GM21381 (cell line): ENCODE data around the gene SLC6A20.

ENCODE experiments used
- ATAC-seq: cut with Tn5 transposase; IDR thresholded peaks from one replicate; pipeline ENCODE4 v1.9.1; 2021; ENCODE audit warnings: mild to moderate bottlenecking, moderate library complexity; ENCODE audit not compliant: unreplicated experiment

SLC6A20 gene

DNA sequence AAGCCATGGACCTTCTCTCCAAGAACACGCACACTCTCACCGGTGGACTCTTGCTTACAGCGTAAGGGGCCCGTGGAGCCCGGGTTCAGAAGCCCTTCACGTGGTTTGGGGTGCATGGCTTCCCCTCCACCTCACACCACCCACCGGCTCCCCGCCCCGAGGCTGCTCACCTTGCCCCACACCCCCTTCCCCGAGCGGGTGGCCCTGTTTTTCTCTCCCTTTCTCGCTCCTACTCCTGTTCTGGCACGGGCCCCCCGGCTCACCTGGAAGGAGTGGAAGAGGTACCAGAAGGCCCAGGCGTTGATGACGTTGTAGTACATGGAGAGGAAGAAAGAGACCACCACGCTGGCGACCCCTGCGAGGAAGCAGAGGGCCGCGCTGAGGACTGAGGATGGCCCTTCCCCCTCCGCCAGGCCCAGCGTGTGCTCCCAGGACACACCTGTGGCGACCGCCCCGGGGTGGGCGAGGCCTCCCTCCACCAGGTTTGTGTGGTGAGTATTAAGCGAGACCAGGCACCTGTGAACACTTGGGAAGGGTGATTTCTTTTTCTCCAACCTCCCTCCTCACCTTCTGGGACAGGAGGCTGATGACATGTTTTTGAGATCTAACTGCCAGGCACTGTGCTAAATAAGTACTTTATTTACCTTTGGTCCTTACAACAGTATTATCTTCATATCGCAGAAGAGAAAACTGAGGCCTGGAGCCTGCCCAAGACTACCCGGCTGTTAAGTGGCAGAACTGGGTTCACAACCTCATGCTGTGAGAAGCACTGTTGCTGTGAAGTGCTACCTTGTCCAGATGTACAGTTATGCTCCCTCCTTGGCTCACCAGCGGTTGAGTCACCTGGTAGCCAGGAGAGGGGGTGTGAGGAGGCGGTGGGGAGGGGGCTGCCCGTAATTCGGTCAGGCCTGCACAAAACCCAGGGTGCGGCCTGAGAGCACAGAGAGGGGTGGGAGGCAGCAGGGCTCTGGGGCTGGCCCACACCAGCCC lies 16.3 kb downstream of the SLC6A20 start:
- no peak for ATAC-seq

DNA sequence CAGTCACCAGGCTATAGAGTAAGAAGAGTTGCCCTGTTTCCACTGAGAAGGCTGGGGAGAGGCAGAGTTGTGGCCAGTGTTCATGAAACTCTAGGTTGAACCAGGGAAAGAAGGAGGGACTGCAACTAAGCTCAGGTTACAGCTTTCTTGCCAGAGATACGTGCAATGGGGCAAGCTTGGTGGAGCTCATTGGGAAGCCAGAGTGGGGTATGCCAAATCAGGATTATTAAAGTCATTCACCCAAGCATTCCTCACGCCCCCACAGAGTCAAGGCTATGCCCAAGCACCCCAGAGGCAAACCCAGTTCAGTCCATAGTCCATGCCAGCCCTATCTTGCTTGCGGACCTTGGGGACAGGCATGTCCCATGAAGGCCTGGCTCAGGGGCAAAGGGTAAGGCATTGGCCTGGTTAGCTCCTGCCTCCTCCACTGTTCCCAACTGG lies 17.6 kb downstream of the SLC6A20 start:
- ATAC-seq = no peak

- ATAC-seq = no peak
Observed at GRCh38 chr3:45777746-45778386, 18.5 kb downstream of the SLC6A20 start.

DNA sequence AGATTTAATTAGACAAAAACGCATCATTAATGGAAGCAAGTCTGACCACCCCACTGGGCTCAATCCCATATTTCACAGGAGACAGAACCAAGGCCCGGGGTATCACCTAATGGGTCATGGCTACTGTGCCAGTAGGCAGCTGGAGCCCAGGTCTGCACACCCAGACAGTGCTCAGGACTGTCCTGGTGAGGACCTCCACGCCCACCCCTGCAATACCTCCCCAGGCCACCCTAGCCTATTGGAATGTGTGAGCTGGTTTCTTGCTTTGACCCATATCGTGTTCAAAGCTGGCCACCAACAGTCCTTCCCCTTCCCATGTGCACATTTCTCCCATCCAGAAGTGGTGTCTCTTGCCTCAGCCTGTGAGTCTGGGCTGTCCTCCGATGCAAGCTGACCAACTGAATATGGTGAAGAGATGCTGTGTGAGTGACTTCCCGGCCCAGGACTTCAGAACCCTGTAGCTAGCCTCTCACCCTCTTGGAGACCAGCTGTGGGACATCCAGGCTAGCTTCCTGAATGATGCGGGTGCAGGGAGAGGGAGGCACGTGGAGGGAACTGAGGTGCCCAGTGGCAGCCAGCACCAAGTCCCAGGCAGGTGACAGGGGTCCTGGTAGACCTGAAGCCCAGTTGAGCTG lies 19.1 kb downstream of the SLC6A20 start:
- no peak for ATAC-seq

DNA sequence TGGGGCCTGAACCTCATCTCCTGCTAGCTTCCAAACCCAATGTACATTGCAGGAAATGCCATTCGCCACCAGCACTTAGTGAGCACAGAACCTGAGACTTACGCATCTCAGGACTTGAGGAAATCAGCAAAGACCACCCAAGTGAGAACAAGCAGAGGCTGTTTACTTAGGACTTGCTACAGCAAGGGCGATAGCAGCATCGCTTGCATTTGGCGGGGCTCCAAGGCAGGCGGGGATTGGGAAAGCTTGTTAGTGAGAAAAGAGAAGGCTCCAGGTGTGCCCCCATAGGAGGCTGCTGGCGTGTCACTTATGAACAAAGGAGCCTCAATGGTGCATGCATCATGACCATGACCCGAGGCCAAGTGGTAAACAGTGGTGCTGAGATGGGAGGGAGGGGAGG lies 19.7 kb downstream of the SLC6A20 start:
- ATAC-seq = no peak

GRCh38 chr3:45776301-45776595 lies 20.1 kb downstream of the SLC6A20 start:
- no peak for ATAC-seq

DNA sequence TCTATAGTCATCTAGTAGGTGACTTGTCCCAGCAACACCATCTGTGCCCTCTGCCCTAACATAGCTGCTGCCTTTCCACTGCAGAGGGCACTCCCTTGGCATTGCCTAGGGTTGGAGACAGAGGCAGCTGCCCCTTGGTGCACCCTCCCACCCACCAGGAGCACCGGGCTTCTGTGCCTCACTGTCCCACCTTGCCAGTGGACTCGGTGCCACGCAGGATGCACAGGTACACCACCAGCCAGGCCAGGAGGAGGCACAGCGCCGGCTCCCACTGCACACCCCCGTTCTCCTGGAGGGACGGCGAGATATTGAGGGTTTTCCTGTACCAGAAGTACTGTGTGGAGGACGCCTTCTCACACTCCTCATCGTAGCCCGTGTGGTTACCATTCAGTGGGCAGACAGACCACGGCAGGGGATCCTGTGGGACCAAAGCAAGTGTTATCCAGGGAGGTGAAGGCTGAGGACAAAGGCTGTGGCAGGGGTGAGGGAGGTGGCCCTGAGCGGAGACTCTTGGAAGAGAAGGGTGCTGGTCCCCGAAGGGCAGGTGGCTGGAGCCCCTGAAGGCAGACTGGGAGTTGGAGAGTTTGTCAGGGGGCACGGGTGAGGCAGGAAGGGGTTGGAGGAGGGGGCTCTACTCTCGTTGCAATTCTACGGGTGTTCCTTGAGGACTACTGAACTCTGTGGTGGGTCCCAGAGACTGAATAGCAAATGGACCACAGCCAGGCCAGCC lies 20.6 kb downstream of the SLC6A20 start:
- no peak for ATAC-seq

- no peak for ATAC-seq
Observed at GRCh38 chr3:45774581-45775521, 21.5 kb downstream of the SLC6A20 start.

- no peak for ATAC-seq
Observed at GRCh38 chr3:45773714-45774449, 22.5 kb downstream of the SLC6A20 start.

DNA sequence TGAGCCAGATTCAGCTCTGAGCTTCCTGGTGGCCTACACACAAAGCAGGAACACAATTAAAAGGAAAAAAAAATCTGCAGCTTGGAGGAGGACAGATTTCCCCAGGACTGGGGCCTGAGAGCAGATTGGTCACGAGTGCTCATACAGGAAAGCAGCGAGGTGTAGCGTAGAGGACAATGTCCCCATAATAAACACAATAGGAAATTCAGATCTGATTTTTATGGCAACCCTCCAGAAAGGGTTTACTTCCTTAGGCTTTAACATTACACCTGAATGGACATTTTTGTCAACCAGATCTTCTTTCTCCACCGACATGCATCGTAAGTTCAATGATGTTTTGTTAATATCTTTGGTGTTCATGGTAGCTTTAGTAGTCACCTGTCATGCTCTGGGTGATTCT lies 23.3 kb downstream of the SLC6A20 start:
- ATAC-seq = no peak

DNA sequence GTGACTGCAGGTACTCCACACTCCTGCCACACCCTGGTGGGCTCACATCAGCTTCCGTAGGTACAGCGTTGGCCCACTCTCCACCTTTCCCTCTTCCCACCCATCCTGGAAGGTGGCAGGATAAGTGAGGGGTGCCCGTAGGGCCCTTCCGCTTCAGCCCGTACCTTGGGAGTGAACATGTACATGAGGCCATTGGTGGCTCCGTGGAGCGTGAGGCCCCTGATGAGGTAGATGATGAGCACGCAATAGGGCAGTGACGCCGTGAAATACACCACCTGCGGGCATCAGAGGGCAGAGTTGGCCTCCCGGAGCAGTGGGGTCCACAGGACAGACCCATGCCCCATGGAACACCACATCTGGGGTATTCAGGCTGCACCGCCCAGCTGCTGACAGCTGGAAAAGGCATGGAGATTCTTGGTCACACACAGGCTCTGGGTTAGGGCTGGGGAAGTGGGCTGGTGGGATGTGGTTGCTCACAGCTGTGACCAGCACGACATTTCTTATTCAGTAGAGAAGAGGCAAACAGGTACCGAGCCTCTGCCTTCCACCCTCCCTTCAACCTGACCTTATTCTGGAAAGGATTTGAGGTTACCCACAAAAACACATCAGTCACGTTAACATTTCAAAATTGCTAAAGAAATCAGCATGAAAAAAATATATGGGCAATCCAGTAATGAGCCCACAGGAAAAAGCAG lies 23.8 kb downstream of the SLC6A20 start:
- no peak for ATAC-seq

GRCh38 chr3:45771831-45772230 lies 24.5 kb downstream of the SLC6A20 start:
- ATAC-seq = no peak

- no peak for ATAC-seq
Observed at GRCh38 chr3:45771166-45771775, 25.1 kb downstream of the SLC6A20 start.

DNA sequence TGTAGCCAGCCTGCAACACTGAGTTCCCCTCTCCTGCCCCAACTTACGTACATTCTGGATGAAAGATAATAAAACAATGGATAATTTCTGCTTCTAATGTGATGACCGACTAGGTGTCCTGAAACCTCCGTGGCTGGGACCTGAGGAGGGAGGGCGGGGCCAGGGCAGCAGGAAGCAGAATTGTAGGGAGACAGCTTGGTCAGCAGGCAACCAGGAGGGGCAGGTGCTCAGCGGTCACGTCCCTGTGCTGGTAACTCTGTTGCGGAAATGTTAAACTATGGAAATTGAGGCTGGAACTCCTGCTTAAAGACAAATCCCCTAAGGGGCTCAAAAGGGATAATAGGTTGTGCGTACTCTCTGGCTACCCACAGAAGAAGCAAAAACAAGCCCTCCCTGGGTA lies 30.4 kb downstream of the SLC6A20 start:
- no peak for ATAC-seq

DNA sequence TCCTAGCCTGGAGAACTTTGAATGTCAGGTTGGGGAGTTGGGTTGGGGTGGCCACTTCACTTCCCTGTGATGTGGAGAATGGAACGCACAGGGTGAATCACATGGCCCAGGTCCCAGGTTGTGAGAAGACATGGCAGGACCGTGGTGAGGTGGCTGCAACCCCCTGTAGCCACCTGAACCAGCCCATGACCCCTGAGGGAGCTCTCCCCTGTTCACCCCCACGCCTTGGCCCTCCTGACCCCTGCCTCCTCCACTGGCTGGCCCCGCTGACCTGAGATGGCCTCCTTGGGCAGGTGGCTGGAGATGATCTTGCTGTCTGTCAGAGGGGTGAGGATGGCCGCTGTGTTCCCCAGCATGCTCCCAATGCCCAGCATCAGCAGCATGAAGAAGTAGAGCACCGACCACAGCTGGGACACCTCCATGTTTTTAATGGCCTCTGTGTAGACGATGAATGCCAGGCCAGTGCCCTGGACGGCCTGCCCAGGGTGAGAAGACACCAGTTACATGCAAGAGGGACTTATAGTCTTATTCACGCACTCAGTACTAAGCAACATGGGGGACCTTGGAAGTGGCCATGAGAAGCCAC lies 31.0 kb downstream of the SLC6A20 start:
- no peak for ATAC-seq

DNA sequence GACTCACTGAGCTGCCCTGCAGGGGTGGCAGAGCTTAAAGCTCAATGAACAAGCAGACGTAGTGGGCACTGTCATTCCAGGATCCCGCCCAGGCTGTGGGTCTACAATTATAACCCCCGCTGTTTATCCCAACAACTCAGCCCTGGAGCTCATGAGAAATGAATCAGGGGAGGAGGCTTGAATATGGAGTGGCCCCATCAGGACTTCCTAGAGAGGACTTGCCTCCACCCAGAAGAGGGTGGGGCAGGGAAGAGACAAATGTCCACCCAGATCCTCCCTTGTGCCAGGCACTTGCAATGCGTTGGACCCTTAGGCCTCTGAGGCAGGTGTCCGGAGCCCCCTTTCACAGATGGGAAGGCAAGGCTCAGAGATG lies 33.0 kb downstream of the SLC6A20 start:
- ATAC-seq = no peak

DNA sequence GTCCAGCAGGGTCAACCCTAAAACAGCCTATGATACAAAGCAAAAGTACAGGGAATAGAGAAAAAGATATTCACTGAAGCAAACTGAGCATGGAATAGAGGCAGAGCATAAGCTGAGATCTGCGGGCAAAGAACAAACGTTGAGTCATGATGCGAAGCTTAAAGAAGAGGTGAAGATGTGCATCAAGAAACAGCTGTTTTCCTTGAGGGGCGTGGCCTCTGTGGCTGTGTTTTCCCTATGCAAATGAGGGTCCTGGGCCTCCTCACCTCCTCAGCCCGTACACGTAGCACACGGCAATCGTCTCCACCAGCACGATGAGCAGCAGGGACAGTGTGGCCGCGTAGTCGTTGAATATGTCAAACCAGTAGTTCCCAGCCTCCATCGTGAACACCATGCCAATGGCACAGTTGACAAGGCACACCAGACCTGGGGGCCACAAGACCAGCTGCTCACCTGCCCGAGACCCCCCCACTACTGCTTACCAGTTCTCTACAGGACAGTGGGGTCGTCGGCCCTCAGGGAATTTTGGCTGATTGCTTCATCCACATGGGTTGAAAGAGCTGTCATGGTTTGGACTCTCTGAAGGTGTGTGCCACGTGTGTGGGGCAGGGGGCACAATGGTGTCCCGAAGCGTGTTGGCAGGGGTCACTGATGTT lies 33.6 kb downstream of the SLC6A20 start:
- ATAC-seq = no peak

DNA sequence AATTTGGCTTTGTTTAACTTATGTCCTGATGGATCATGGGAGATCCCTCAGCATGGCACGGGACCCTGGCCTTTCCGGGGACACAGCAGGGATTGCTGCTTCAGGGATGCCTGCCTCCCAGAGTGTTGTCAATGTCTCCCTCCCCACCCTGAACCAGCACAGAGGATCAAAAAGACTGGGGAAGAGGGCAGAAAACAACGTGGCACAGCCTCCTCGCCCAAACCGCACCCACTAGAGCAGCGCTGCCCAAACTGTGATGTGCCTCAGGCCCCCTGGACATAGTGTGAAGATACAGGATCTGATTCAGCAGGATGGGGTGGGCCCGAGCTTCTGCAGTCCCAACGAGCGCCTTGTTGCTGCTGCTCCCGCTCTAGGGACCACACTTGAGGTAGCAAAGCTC lies 34.5 kb downstream of the SLC6A20 start:
- no peak for ATAC-seq
